Measurements from ENCODE around the gene TNFRSF4. TPM values are rescaled to one million over a fixed set of nuclear protein-coding genes. Genes with fewer than 3 reads are reported as not detected.

TNFRSF4 gene
- total RNA-seq: under 1 TPM in 1 of 2 donors, not detected in 1; 0.08 TPM
- polyA plus RNA-seq: under 1 TPM; 0.15 to 0.35 TPM

DNA sequence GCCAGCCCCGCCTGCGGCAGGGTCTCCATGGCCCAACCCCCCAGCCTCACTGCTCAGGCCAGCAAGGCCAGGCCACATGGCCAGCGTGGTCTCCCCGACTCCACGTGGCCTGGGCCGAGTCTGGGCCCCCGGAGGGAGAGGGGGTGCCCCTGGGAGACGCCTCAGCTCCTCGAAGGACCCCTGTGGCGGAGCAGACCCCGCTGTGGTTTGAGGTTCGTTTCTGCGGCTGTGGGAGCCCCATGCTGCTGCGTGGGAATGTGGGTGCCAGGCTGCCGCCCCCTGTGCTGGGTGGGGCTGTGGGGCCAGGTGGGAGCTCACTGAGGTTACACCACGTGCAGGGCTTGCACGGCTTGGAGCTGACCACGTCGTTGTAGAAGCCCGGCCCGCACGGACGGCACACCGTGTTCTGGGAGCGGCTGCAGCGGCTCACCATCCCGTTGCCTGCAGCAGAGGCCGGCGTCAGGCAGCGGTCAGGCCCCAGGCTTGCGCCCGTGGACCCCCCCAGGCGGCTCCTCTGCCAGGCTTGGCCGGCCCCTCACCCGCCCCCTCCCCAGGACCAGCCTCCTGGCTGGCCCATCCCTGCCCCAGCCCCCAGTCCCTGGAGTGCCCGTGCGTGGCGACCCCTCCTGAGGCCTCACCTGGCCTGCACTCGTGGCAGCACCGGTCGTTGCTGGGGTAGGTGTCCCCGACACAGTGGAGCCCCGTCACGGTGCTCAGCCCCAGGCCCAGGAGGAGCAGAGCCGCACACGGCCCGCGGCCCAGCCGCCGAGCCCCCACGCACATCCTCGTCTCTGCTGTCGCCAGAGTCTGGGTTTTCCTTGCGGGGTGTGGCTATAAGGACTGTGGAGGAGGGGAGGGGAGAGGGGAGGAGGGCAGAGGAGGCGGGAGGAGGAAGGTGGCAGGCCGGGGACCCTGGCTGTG lies at the start of gene TNFRSF4:
Gene TNFRSF4, minus strand, starts transcription at position 809 of the 921 bp plus-strand sequence. Its CDS starts 26 bp downstream, at position 783.
- WGBS: 62% methylated on average over 56 of the region's 56 CpGs
- Histone ChIP-seq H3K4me1 (ENCODE audit: control insufficient read depth in 4 of 4, insufficient read depth in 4 of 4, low read length in 3 of 4) (peaks cover 0 to 8% (median 0%) of the 10 kb centered on the region in 4 donors), H3K36me3 (ENCODE audit: control insufficient read depth in 4 of 4, insufficient read depth in 3 of 4, low read depth in 1 of 4, low read length in 3 of 4) (peaks cover 7 to 25% (median 12%) of the 10 kb centered on the region in 4 donors), H3K27me3 (ENCODE audit: control insufficient read depth in 4 of 4, insufficient read depth in 4 of 4, low read length in 3 of 4) (no peaks in the 10 kb centered on the region), H3K9me3 (ENCODE audit: control insufficient read depth in 4 of 4, low read length in 3 of 4) (no peaks in the 10 kb centered on the region), H3K27ac (ENCODE audit: low read depth in 1 of 2, low read length in 2 of 2) (no peak within 1 kb of the TSS), H3K4me3 (ENCODE audit: low read depth in 1 of 3, low read length in 3 of 3) (no peak within 1 kb of the TSS), H3K9ac (ENCODE audit: low read depth in 1 of 2, low read length in 2 of 2) (no peak within 1 kb of the TSS)
- TF ChIP-seq, protein P1, sequence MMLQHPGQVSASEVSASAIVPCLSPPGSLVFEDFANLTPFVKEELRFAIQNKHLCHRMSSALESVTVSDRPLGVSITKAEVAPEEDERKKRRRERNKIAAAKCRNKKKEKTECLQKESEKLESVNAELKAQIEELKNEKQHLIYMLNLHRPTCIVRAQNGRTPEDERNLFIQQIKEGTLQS (IDR thresholded peaks at IDR 0.05): no peak
- TF ChIP-seq, protein P2, sequence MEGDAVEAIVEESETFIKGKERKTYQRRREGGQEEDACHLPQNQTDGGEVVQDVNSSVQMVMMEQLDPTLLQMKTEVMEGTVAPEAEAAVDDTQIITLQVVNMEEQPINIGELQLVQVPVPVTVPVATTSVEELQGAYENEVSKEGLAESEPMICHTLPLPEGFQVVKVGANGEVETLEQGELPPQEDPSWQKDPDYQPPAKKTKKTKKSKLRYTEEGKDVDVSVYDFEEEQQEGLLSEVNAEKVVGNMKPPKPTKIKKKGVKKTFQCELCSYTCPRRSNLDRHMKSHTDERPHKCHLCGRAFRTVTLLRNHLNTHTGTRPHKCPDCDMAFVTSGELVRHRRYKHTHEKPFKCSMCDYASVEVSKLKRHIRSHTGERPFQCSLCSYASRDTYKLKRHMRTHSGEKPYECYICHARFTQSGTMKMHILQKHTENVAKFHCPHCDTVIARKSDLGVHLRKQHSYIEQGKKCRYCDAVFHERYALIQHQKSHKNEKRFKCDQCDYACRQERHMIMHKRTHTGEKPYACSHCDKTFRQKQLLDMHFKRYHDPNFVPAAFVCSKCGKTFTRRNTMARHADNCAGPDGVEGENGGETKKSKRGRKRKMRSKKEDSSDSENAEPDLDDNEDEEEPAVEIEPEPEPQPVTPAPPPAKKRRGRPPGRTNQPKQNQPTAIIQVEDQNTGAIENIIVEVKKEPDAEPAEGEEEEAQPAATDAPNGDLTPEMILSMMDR (IDR thresholded peaks at IDR 0.05; ENCODE audit: low read depth, low read length, missing input control): no peak
- TF ChIP-seq SP1 (IDR thresholded peaks at IDR 0.05): no peak
- TF ChIP-seq YY1 (IDR thresholded peaks at IDR 0.05): no peak
- TF ChIP-seq GABPA (IDR thresholded peaks at IDR 0.05 in 1 of 2, conservative IDR thresholded peaks at IDR 0.05 in 1 of 2): no peak
- TF ChIP-seq FOXA2 (IDR thresholded peaks at IDR 0.05): no peak
- no peak for TF ChIP-seq EGR1 (IDR thresholded peaks at IDR 0.05; ENCODE audit: low read depth in 2 of 2)
- no peak for TF ChIP-seq JUND (IDR thresholded peaks at IDR 0.05)
- no peak for TF ChIP-seq NR2F2 (IDR thresholded peaks at IDR 0.05)
- TF ChIP-seq, protein P3, sequence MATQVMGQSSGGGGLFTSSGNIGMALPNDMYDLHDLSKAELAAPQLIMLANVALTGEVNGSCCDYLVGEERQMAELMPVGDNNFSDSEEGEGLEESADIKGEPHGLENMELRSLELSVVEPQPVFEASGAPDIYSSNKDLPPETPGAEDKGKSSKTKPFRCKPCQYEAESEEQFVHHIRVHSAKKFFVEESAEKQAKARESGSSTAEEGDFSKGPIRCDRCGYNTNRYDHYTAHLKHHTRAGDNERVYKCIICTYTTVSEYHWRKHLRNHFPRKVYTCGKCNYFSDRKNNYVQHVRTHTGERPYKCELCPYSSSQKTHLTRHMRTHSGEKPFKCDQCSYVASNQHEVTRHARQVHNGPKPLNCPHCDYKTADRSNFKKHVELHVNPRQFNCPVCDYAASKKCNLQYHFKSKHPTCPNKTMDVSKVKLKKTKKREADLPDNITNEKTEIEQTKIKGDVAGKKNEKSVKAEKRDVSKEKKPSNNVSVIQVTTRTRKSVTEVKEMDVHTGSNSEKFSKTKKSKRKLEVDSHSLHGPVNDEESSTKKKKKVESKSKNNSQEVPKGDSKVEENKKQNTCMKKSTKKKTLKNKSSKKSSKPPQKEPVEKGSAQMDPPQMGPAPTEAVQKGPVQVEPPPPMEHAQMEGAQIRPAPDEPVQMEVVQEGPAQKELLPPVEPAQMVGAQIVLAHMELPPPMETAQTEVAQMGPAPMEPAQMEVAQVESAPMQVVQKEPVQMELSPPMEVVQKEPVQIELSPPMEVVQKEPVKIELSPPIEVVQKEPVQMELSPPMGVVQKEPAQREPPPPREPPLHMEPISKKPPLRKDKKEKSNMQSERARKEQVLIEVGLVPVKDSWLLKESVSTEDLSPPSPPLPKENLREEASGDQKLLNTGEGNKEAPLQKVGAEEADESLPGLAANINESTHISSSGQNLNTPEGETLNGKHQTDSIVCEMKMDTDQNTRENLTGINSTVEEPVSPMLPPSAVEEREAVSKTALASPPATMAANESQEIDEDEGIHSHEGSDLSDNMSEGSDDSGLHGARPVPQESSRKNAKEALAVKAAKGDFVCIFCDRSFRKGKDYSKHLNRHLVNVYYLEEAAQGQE (IDR thresholded peaks at IDR 0.05): no peak
- TF ChIP-seq, protein P4, sequence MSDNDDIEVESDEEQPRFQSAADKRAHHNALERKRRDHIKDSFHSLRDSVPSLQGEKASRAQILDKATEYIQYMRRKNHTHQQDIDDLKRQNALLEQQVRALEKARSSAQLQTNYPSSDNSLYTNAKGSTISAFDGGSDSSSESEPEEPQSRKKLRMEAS (IDR thresholded peaks at IDR 0.05): no peak
- TF ChIP-seq TAF1 (conservative IDR thresholded peaks at IDR 0.05): no peak
- no peak for DNase-seq (ENCODE audit: low spot score)

DNA sequence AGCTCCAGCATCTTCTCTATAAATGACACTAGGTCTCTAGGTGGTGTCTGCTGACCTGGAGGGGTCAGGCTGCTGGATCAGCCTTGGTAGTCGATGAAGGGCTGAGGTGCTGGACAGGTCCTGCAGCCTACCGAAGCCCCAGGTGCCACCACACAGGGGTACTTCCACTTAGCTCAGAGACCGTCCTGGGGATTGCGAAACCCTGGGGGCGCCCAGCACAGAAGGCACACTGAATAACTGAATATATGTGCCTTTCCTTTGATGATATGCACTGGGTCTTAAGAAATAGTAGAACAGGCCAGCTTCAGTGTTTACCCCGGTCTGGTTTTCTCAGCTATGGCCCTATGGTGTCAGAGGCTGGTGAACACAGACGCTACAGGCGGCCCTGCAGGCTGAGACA lies 48.8 kb upstream of the TNFRSF4 start:
- Histone ChIP-seq H3K9ac (ENCODE audit: low read depth in 1 of 2, low read length in 2 of 2) (no peak overlapping the region), H3K9me3 (ENCODE audit: control insufficient read depth in 4 of 4, low read length in 3 of 4) (no peaks in the 10 kb centered on the region), H3K27ac (ENCODE audit: low read depth in 1 of 2, low read length in 2 of 2) (no peak overlapping the region), H3K27me3 (ENCODE audit: control insufficient read depth in 4 of 4, insufficient read depth in 4 of 4, low read length in 3 of 4) (no peaks in the 10 kb centered on the region), H3K4me1 (ENCODE audit: control insufficient read depth in 4 of 4, insufficient read depth in 4 of 4, low read length in 3 of 4) (no peaks in the 10 kb centered on the region), H3K36me3 (ENCODE audit: control insufficient read depth in 4 of 4, insufficient read depth in 3 of 4, low read depth in 1 of 4, low read length in 3 of 4) (peaks cover 11 to 48% (median 27%) of the 10 kb centered on the region in 4 donors), H3K4me3 (ENCODE audit: low read depth in 1 of 3, low read length in 3 of 3) (no peak overlapping the region)
- 94% methylated on average over 8 of the region's 8 CpGs for WGBS
- DNase-seq (ENCODE audit: low spot score): no peak
- TF ChIP-seq EGR1 (IDR thresholded peaks at IDR 0.05; ENCODE audit: low read depth in 2 of 2) (no peak), RXRA (IDR thresholded peaks at IDR 0.05) (no peak), HNF4G (IDR thresholded peaks at IDR 0.05) (no peak)
- TF ChIP-seq, protein P1 (IDR thresholded peaks at IDR 0.05): no peak
